HPDE6-E6E7 (cell line): Measurements from ENCODE around the gene ANKDD1B.
A peak's percentile ranks its signal among the peaks of the same experiment; 100 is the strongest.
"Not testable (repeated sequence)": the region's sequence is repeated elsewhere in the genome, so short reads cannot be mapped to it uniquely, and the experiment has no call there.

Source experiments
- DNase-seq: peaks from one replicate; pipeline ENCODE4 v3.0.0; 2011; ENCODE audit warnings: missing footprints; ENCODE audit errors: extremely low spot score

ANKDD1B gene

GRCh38 chr5:75611311-75612225, at the start of gene ANKDD1B:
Gene ANKDD1B, plus strand, starts transcription at chr5:75611453. Its CDS starts 182 bp downstream, at chr5:75611635.
- DNase-seq = no peak

DNA sequence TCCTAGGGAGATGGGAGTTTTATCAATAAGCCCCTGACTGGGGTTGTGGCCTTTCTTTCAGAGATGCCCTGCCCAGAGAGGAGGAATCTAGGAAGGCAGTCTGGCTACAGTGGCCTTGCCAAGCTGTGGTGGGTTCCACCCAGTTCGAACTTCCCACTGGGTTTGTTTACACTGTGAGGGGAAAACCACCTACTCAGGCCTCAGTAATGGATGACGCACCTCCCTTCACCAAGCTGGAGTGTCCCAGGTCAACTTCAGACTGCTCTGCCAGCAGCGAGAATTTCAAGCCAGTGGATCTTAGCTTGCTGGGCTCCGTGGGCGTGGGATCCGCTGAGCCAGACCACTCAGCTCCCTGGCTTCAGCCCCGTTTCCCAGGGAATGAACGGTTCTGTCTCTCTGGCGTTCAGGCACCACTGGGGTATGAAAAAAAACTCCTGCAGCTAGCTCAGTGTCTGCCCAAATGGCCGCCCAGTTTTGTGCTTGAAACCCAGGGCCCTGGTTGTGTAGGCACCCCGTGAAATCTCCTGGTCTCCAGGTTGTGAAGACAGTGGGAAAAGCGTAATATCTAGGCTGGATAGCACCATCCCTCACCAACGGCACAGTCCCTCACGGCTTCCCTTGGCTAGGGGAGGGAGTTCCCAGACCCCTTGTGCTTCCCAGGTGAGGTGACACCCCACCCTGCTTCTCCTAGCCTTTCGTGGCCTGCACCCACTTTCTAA, 45.1 kb upstream of the ANKDD1B start:
- not testable (repeated sequence) for DNase-seq

DNA sequence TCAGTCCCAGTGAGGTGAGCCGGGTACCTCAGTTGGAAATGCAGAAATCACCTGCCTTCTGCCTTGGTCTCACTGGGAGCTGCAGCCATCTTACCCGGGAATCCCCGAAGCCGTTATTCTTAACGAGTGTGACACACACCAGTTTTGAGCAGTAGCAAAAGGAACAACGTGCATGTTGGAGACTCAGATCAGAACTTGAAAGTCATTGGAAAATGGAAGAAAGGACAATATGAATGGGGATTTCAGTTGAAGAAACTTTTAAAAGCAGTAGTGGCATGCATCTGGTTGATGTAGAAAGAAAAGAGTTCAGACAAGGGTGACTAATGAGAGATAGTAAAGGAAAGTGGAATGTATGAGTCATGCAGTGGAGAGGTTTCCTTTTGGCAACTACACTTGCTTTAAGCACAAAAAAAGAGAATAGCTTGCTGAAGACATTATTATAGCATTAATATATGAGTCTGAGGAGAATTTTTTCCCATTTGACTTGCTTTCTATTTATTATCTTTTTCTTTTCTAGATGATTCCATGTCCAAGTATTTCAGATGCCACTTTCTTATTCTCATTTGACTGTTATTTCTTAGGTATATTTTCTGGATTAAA, 44.4 kb upstream of the ANKDD1B start:
- peak; percentile 77 for DNase-seq

- DNase-seq = peak; percentile 19
Measured at GRCh38 chr5:75567710-75568109, 43.5 kb upstream of the ANKDD1B start.

DNA sequence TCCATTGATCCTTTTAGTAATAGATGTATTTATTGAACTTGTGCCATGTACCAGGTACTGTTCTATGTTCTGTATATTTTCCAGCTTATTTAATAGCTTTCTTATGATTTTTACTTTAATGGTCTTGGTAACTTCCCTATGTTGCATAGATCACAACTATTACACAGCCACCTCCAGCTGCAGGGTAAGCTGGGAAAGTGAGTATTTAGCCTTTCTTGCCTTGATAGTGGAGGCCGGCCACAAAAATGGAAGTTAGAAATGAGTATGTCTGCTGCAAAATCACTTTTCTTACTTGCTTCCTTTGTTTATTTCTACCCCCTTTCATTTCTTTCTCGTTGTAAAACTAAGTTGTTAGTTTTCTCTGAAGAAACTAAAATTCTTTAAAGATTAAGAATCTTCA, 43.1 kb upstream of the ANKDD1B start:
- no peak for DNase-seq

GRCh38 chr5:75571547-75571946, 39.7 kb upstream of the ANKDD1B start:
- no peak for DNase-seq

- no peak for DNase-seq
Measured at GRCh38 chr5:75574791-75575190, 36.5 kb upstream of the ANKDD1B start.

GRCh38 chr5:75578280-75578679, 33.0 kb upstream of the ANKDD1B start:
- not testable (repeated sequence) for DNase-seq

- no peak for DNase-seq
Measured at GRCh38 chr5:75584641-75585040, 26.6 kb upstream of the ANKDD1B start.

DNA sequence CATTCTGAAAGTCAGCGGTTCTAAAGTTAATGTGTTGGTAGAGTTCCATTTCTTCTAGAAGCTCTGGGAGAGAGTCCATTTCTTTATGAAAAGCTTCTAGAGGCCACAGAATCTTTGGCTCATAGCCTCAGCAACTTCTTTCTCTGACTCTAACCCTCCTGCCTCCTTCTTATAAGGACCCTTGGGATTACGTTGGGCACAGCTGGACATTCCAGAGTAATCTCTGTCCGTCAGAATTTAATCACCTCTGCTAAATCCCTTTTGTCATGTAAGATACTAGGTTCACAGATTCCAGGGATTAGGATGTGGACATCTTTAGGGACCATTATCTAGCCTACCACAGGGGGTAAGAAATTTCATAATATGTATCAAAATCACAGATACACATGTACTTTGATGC, 22.6 kb upstream of the ANKDD1B start:
- no peak for DNase-seq

DNA sequence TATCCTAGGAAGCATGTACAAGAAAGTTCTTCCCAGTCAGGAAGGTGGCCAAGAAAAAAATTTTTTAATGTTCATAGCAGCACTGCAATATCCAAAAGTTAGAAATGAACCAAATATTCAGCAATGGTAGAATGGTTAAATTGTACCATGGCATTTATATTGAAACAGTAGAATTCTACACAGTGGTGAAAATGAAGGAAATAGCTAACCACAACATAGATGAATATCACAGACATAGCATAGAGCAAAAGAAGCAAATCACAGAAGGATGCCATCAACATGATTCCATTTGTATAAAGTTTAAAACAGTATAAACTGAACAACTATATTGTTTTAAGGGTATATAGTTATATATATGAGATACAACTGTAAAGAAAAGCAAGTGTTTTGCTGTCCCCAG, 10.7 kb upstream of the ANKDD1B start:
- DNase-seq = no peak

DNA sequence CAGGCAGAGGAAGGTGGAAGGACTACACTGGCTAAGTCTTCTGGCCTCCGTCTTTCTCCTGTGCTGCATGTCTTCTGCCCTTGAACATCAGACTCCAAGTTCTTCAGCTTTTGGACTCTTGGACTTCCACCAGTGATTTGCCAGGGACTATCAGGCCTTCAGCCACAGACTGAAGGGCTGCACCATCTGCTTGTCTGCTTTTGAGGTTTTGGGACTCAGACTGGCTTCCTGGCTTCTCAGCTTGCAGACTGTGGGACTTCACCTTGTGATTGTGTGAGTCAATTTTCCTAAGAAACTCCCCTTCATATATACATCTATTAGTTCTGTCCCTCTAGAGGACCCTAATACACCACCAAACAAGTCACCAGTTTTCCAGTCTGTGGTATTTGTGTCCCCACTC, 9.7 kb upstream of the ANKDD1B start:
- no peak for DNase-seq

- DNase-seq = peak; percentile 55
Measured at GRCh38 chr5:75601996-75602395, 9.3 kb upstream of the ANKDD1B start.

- DNase-seq = no peak
Measured at GRCh38 chr5:75603371-75603770, 7.9 kb upstream of the ANKDD1B start.

GRCh38 chr5:75603821-75604220, 7.4 kb upstream of the ANKDD1B start:
- DNase-seq = no peak

DNA sequence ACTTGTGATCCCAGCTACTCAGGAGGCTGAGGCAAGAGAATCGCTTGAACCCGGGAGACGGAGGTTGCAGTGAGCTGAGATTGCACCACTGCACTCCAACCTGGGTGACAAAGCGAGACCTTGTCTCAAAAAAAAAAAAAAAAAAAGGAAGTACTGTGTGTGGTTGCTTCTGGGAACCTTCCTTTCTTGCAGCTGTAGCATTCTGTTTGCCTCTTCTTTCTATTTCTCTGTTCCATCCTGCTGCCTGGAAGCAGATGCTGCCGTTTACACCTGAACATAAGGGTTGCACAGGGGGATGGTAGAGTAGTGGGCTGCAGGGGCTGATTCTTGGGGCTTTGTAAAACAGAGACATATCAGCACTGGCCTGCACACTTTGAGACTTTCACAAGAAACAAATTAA, 3.9 kb upstream of the ANKDD1B start:
- not testable (repeated sequence) for DNase-seq

- DNase-seq = no peak
Measured at GRCh38 chr5:75608870-75609269, 2.4 kb upstream of the ANKDD1B start.

GRCh38 chr5:75610201-75610600, 1.1 kb upstream of the ANKDD1B start:
- no peak for DNase-seq

DNA sequence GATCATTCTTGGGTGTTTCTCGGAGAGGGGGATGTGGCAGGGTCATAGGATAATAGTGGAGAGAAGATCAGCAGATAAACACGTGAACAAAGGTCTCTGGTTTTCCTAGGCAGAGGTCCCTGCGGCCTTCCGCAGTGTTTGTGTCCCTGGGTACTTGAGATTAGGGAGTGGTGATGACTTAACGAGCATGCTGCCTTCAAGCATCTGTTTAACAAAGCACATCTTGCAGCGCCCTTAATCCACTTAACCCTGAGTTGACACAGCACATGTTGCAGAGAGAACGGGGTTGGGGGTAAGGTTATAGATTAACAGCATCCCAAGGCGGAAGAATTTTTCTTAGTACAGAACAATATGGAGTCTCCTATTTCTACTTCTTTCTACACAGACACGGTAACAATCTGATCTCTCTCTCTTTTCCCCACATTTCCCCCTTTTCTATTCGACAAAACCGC, 368 bp upstream of the ANKDD1B start:
- not testable (repeated sequence) for DNase-seq

DNA sequence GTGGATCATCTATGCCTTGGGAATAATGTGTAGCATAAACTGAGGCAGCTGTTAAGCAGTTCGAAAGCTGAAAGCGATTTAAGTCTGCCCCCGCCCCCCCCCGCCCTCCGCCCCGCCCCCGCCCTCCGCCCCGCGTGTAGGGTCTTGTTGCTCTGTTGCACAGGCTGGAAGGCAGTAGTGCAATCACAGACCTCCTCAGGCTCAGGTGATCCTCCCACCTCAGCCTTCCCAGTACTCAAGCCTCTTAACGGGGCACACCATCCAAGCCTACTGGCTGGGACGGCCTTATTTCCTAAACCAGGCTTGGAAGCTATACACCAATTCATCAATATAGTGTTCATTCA, 945 bp downstream of the ANKDD1B start:
- DNase-seq = no peak

DNA sequence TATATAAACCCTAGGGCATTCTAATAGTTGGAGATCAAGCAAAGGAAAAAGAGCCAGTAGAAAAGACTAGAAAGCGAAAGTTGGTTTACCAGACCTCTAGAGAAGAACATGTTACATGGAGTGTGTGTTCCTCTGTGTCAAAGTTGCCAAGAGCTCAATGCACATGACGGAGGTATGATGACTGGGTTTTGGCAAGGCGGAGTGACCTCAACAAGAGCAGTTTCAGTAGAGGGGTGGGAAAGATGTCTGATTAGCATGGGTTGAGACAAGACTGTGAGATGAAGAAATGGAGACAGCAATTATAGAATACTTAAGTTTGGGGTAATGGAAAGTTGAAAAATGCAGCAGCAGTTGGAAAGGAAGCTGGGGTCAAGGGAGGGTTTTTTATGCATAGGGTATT, 1.6 kb downstream of the ANKDD1B start:
- no peak for DNase-seq

- DNase-seq = no peak
Measured at GRCh38 chr5:75614176-75614575, 2.9 kb downstream of the ANKDD1B start.
